Fibroblast of lung (primary cell): ENCODE measurements around the gene FAM184A. TPM values are rescaled to one million over a fixed set of nuclear protein-coding genes. Genes with fewer than 3 reads are reported as not detected.

Source experiments
- DNase-seq, 2 donors: peaks; one replicate each; pipeline versions ENCODE4 v3.0.0 to v3.0.0-alpha.2; 2010; ENCODE audit warnings: low read depth in 2 of 2
- H2AFZ ChIP-seq: 2 replicates; pipeline ENCODE4 v1.5.1; 2012; ENCODE audit warnings: low read length, control low read depth, inconsistent platforms
- H3K27ac ChIP-seq: 2 replicates; pipeline ENCODE4 v1.5.1; 2011; ENCODE audit warnings: low read length, control low read depth; ENCODE audit not compliant: insufficient read depth
- H3K27me3 ChIP-seq: 2 replicates; pipeline ENCODE4 v1.5.1; 2011; ENCODE audit warnings: mild to moderate bottlenecking, low read length; ENCODE audit not compliant: control insufficient read depth, insufficient read depth
- H3K36me3 ChIP-seq: 2 replicates; pipeline ENCODE4 v1.5.1; 2011; ENCODE audit warnings: low read length; ENCODE audit not compliant: control insufficient read depth, insufficient read depth
- H3K4me1 ChIP-seq: 2 replicates; pipeline ENCODE4 v1.5.1; 2011; ENCODE audit warnings: low read length; ENCODE audit not compliant: control insufficient read depth, insufficient read depth; ENCODE audit errors: extremely low read depth
- H3K4me2 ChIP-seq: 2 replicates; pipeline ENCODE4 v1.5.1; 2011; ENCODE audit warnings: low read length, control low read depth; ENCODE audit not compliant: insufficient read depth; ENCODE audit errors: extremely low read depth
- H3K4me3 ChIP-seq, 4 experiments: fragments of 200-600 bp in 1 of 4; sonication (generic) in 1 of 4; replicated peaks in 1 of 4; 2 replicates each; pipeline ENCODE4 v1.5.1; 2011 to 2016; ENCODE audit warnings: low read length in 4 of 4, low read depth in 3 of 4, mild to moderate bottlenecking in 3 of 4, control low read depth in 2 of 4, inconsistent platforms in 1 of 4, mixed read lengths in 1 of 4; ENCODE audit not compliant: insufficient read depth in 1 of 4; ENCODE audit errors: control extremely low read depth in 1 of 4
- H3K79me2 ChIP-seq: 2 replicates; pipeline ENCODE4 v1.5.1; 2012; ENCODE audit warnings: mild to moderate bottlenecking, low read length, inconsistent platforms; ENCODE audit not compliant: control insufficient read depth, insufficient read depth
- H3K9ac ChIP-seq: 2 replicates; pipeline ENCODE4 v1.5.1; 2011; ENCODE audit warnings: mild to moderate bottlenecking, low read length, control low read depth; ENCODE audit not compliant: insufficient read depth
- H3K9me3 ChIP-seq: 2 replicates; pipeline ENCODE4 v1.5.1; 2012; ENCODE audit warnings: low read depth, low read length; ENCODE audit not compliant: control insufficient read depth, insufficient read depth
- H4K20me1 ChIP-seq: 2 replicates; pipeline ENCODE4 v1.5.1; 2011; ENCODE audit warnings: low read length; ENCODE audit not compliant: control insufficient read depth, insufficient read depth; ENCODE audit errors: extremely low read depth
- EZH2 ChIP-seq: IDR thresholded peaks from 2 replicates; pipeline ENCODE4 v1.5.1; 2012; ENCODE audit warnings: low read length, control low read depth, mild to moderate bottlenecking; ENCODE audit errors: missing control alignments
- polyA plus RNA-seq, 2 donors: library from polyadenylated mRNA; depleted of rRNA in 1 of 2; stranded (reverse) in 1 of 2; unstranded in 1 of 2; fragments of >200 nt; gene quantifications; 2 replicates each; pipeline ENCODE4 v1.2.1, GENCODE V29; 2011 to 2012; ENCODE audit warnings: missing spikeins in 1 of 2
- total RNA-seq: library from RNA; depleted of rRNA; stranded (reverse); fragments of >200 nt; gene quantifications from 2 replicates; pipeline ENCODE4 v1.2.1, GENCODE V29; 2014
- TF ChIP-seq, protein P1 (sequence below), 2 donors: IDR thresholded peaks in 1 of 2; conservative IDR thresholded peaks in 1 of 2; 1 replicate in 1 of 2; 2 replicates in 1 of 2; pipeline ENCODE4 v1.5.1; 2011 to 2012; ENCODE audit warnings: low read length in 2 of 2, control low read depth in 1 of 2, inconsistent platforms in 1 of 2, low read depth in 1 of 2, mild to moderate bottlenecking in 1 of 2

FAM184A gene
- total and polyA plus RNA-seq, 2 donors (not counting 1 experiment from before 2014, with no cell fraction given) = 0.09 to 1.7 TPM

- Histone ChIP-seq H3K4me2 (no peak overlapping the region), H3K4me1 (no peaks in the 10 kb centered on the region), H3K9ac (no peak overlapping the region), H2AFZ (no peak overlapping the region), H3K79me2 (no peaks in the 10 kb centered on the region), H3K36me3 (no peaks in the 10 kb centered on the region), H3K9me3 (no peaks in the 10 kb centered on the region), H3K27ac (no peak overlapping the region), H4K20me1 (no peaks in the 10 kb centered on the region), H3K4me3 (no peak overlapping the region), H3K27me3 (no peaks in the 10 kb centered on the region)
- TF ChIP-seq, protein P1, sequence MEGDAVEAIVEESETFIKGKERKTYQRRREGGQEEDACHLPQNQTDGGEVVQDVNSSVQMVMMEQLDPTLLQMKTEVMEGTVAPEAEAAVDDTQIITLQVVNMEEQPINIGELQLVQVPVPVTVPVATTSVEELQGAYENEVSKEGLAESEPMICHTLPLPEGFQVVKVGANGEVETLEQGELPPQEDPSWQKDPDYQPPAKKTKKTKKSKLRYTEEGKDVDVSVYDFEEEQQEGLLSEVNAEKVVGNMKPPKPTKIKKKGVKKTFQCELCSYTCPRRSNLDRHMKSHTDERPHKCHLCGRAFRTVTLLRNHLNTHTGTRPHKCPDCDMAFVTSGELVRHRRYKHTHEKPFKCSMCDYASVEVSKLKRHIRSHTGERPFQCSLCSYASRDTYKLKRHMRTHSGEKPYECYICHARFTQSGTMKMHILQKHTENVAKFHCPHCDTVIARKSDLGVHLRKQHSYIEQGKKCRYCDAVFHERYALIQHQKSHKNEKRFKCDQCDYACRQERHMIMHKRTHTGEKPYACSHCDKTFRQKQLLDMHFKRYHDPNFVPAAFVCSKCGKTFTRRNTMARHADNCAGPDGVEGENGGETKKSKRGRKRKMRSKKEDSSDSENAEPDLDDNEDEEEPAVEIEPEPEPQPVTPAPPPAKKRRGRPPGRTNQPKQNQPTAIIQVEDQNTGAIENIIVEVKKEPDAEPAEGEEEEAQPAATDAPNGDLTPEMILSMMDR (conservative IDR thresholded peaks at IDR 0.05 in 1 of 2, IDR thresholded peaks at IDR 0.05 in 1 of 2; ENCODE audit: low read depth in 1 of 2, low read length in 2 of 2) = no peak
- no peak for TF ChIP-seq EZH2
- DNase-seq = no peak
These were observed 47.7 kb downstream of the FAM184A start for GRCh38 chr6:119030759-119031158.

GRCh38 chr6:119028091-119028490 lies 50.4 kb downstream of the FAM184A start:
- H3K27me3 ChIP-seq = no peaks in the 10 kb centered on the region
- H3K4me1 ChIP-seq = no peaks in the 10 kb centered on the region
- no peak overlapping the region for H3K4me2 ChIP-seq
- no peak overlapping the region for H3K4me3 ChIP-seq
- no peak overlapping the region for H3K27ac ChIP-seq
- TF ChIP-seq EZH2 = no peak
- TF ChIP-seq, protein P1 (conservative IDR thresholded peaks at IDR 0.05 in 1 of 2, IDR thresholded peaks at IDR 0.05 in 1 of 2; ENCODE audit: low read depth in 1 of 2, low read length in 2 of 2) = no peak
- H4K20me1 ChIP-seq = no peaks in the 10 kb centered on the region
- H3K79me2 ChIP-seq = no peaks in the 10 kb centered on the region
- no peak overlapping the region for H2AFZ ChIP-seq
- no peak overlapping the region for H3K9ac ChIP-seq
- DNase-seq = no peak
- no peaks in the 10 kb centered on the region for H3K9me3 ChIP-seq
- no peaks in the 10 kb centered on the region for H3K36me3 ChIP-seq

DNA sequence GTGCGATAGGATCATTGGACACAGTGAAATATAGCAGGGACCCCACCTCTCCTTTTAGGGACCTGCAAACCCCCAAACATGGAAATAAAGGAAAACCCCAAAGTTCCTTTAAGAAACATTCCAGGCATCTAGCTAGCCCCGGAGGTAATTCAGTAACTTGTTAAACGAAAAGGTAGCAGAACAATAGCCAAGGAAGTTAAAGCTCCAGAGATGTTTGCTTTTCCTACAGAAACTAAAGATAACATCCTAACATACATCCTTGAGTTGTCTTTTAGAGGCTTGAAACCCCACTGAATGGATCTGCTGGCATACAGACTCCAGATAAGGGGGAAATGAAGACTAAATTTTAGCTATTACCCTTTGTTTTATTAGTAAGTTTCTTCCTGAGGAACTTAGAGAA lies 51.0 kb downstream of the FAM184A start:
- Histone ChIP-seq H3K4me2 (no peak overlapping the region), H3K4me3 (no peak overlapping the region), H3K4me1 (no peaks in the 10 kb centered on the region), H2AFZ (no peak overlapping the region), H3K9me3 (no peaks in the 10 kb centered on the region), H3K9ac (no peak overlapping the region), H3K27ac (no peak overlapping the region), H3K27me3 (no peaks in the 10 kb centered on the region), H3K36me3 (no peaks in the 10 kb centered on the region), H3K79me2 (no peaks in the 10 kb centered on the region), H4K20me1 (no peaks in the 10 kb centered on the region)
- no peak for DNase-seq
- no peak for TF ChIP-seq EZH2
- TF ChIP-seq, protein P1 (conservative IDR thresholded peaks at IDR 0.05 in 1 of 2, IDR thresholded peaks at IDR 0.05 in 1 of 2; ENCODE audit: low read depth in 1 of 2, low read length in 2 of 2) = no peak
